ENCODE results near the gene XXYLT1.

Gene XXYLT1

GRCh38 chr3:195126056-195126605 lies 144.8 kb downstream of the XXYLT1 start:
- DNase-seq, result no peak

- DNase-seq, result no peak
Measured at GRCh38 chr3:195125646-195126045, 145.3 kb downstream of the XXYLT1 start.

- no peak for DNase-seq
Measured at GRCh38 chr3:195124378-195124992, 146.5 kb downstream of the XXYLT1 start.

GRCh38 chr3:195123281-195123691 lies 147.7 kb downstream of the XXYLT1 start:
- no peak for DNase-seq

- no peak for DNase-seq
Measured at GRCh38 chr3:195122261-195122660, 148.7 kb downstream of the XXYLT1 start.

- DNase-seq, result no peak
Measured at GRCh38 chr3:195120267-195120601, 150.7 kb downstream of the XXYLT1 start.

GRCh38 chr3:195119461-195120266 lies 151.3 kb downstream of the XXYLT1 start:
- no peak for DNase-seq

- no peak for DNase-seq
Measured at GRCh38 chr3:195118671-195119070, 152.3 kb downstream of the XXYLT1 start.

GRCh38 chr3:195117978-195118581 lies 152.9 kb downstream of the XXYLT1 start:
- no peak for DNase-seq

GRCh38 chr3:195116407-195117185 lies 154.4 kb downstream of the XXYLT1 start:
- no peak for DNase-seq

- no peak for DNase-seq
Measured at GRCh38 chr3:195115600-195116406, 155.2 kb downstream of the XXYLT1 start.

GRCh38 chr3:195114786-195115599 lies 156.0 kb downstream of the XXYLT1 start:
- DNase-seq, result no peak

GRCh38 chr3:195113536-195114425 lies 157.2 kb downstream of the XXYLT1 start:
- DNase-seq, result no peak

- DNase-seq, result no peak
Measured at GRCh38 chr3:195113048-195113447, 157.9 kb downstream of the XXYLT1 start.

GRCh38 chr3:195112361-195112791 lies 158.6 kb downstream of the XXYLT1 start:
- no peak for DNase-seq

GRCh38 chr3:195111766-195112165 lies 159.2 kb downstream of the XXYLT1 start:
- no peak for DNase-seq

GRCh38 chr3:195111319-195111705 lies 159.6 kb downstream of the XXYLT1 start:
- no peak for DNase-seq

- no peak for DNase-seq
Measured at GRCh38 chr3:195110647-195111318, 160.2 kb downstream of the XXYLT1 start.

GRCh38 chr3:195109098-195109657 lies 161.8 kb downstream of the XXYLT1 start:
- DNase-seq, result no peak

Data from KG1 (cell line).